Measurements from ENCODE around the gene ARRB1.

Gene ARRB1

GRCh38 chr11:75315439-75315805 is 36.0 kb downstream of the ARRB1 start:
- H4K20me1 ChIP-seq (ENCODE audit: insufficient read depth, low read length) = no peaks in the 10 kb centered on the region
- no peak overlapping the region for H3K4me3 ChIP-seq (ENCODE audit: low read length)
- H3K9ac ChIP-seq (ENCODE audit: low read length) = no peak overlapping the region
- H3K9me3 ChIP-seq (ENCODE audit: insufficient read depth, low read length) = no peaks in the 10 kb centered on the region
- no peak overlapping the region for H3K4me2 ChIP-seq (ENCODE audit: low read length)
- H3K36me3 ChIP-seq (replicated peaks; ENCODE audit: low read depth, low read length) = no peaks in the 10 kb centered on the region
- H2AFZ ChIP-seq (ENCODE audit: low read depth, low read length) = no peak overlapping the region
- no peak overlapping the region for H3K27ac ChIP-seq (ENCODE audit: low read length)
- H3K4me1 ChIP-seq (ENCODE audit: low read length) = no peaks in the 10 kb centered on the region
- no peaks in the 10 kb centered on the region for H3K79me2 ChIP-seq (ENCODE audit: low read length)
- TF ChIP-seq CTCF (IDR thresholded peaks at IDR 0.05; ENCODE audit: low read depth, low read length) = no peak
- TF ChIP-seq EZH2phosphoT487 (IDR thresholded peaks at IDR 0.05; ENCODE audit: low read depth) = no peak
- no peaks in the 10 kb centered on the region for H3K27me3 ChIP-seq (ENCODE audit: low read depth, low read length)

- Histone ChIP-seq H3K4me3 (ENCODE audit: low read length) (no peak overlapping the region), H3K36me3 (replicated peaks; ENCODE audit: low read depth, low read length) (no peaks in the 10 kb centered on the region), H3K27me3 (ENCODE audit: low read depth, low read length) (no peaks in the 10 kb centered on the region), H3K27ac (ENCODE audit: low read length) (no peak overlapping the region), H3K4me1 (ENCODE audit: low read length) (no peaks in the 10 kb centered on the region), H2AFZ (ENCODE audit: low read depth, low read length) (no peak overlapping the region), H3K4me2 (ENCODE audit: low read length) (no peak overlapping the region), H3K79me2 (ENCODE audit: low read length) (no peaks in the 10 kb centered on the region), H3K9me3 (ENCODE audit: insufficient read depth, low read length) (no peaks in the 10 kb centered on the region), H3K9ac (ENCODE audit: low read length) (no peak overlapping the region), H4K20me1 (ENCODE audit: insufficient read depth, low read length) (no peaks in the 10 kb centered on the region)
- TF ChIP-seq EZH2phosphoT487 (IDR thresholded peaks at IDR 0.05; ENCODE audit: low read depth) (no peak), CTCF (IDR thresholded peaks at IDR 0.05; ENCODE audit: low read depth, low read length) (no peak)
Observed at GRCh38 chr11:75314771-75315438, 36.6 kb downstream of the ARRB1 start.

- Histone ChIP-seq H3K4me1 (ENCODE audit: low read length) (no peaks in the 10 kb centered on the region), H3K4me2 (ENCODE audit: low read length) (no peak overlapping the region), H3K9ac (ENCODE audit: low read length) (no peak overlapping the region), H3K27ac (ENCODE audit: low read length) (no peak overlapping the region), H2AFZ (ENCODE audit: low read depth, low read length) (no peak overlapping the region), H3K9me3 (ENCODE audit: insufficient read depth, low read length) (no peaks in the 10 kb centered on the region), H3K79me2 (ENCODE audit: low read length) (no peaks in the 10 kb centered on the region), H3K36me3 (replicated peaks; ENCODE audit: low read depth, low read length) (no peaks in the 10 kb centered on the region), H4K20me1 (ENCODE audit: insufficient read depth, low read length) (no peaks in the 10 kb centered on the region), H3K4me3 (ENCODE audit: low read length) (no peak overlapping the region), H3K27me3 (ENCODE audit: low read depth, low read length) (no peaks in the 10 kb centered on the region)
- TF ChIP-seq CTCF (IDR thresholded peaks at IDR 0.05; ENCODE audit: low read depth, low read length) = no peak
Observed at GRCh38 chr11:75313513-75314272, 37.8 kb downstream of the ARRB1 start.

- no peaks in the 10 kb centered on the region for H3K27me3 ChIP-seq (ENCODE audit: low read depth, low read length)
- H3K4me2 ChIP-seq (ENCODE audit: low read length) = no peak overlapping the region
- no peak overlapping the region for H2AFZ ChIP-seq (ENCODE audit: low read depth, low read length)
Observed at GRCh38 chr11:75312346-75312745, 39.1 kb downstream of the ARRB1 start.

More at GRCh38 chr11:75312346-75312745, 39.1 kb downstream of the ARRB1 start:
- TF ChIP-seq EZH2phosphoT487 (IDR thresholded peaks at IDR 0.05; ENCODE audit: low read depth) = no peak
- TF ChIP-seq CTCF (IDR thresholded peaks at IDR 0.05; ENCODE audit: low read depth, low read length) = no peak
- Histone ChIP-seq H3K9me3 (ENCODE audit: insufficient read depth, low read length) (no peaks in the 10 kb centered on the region), H3K4me3 (ENCODE audit: low read length) (no peak overlapping the region), H3K79me2 (ENCODE audit: low read length) (no peaks in the 10 kb centered on the region), H3K36me3 (replicated peaks; ENCODE audit: low read depth, low read length) (no peaks in the 10 kb centered on the region), H4K20me1 (ENCODE audit: insufficient read depth, low read length) (no peaks in the 10 kb centered on the region), H3K4me1 (ENCODE audit: low read length) (no peaks in the 10 kb centered on the region), H3K9ac (ENCODE audit: low read length) (no peak overlapping the region), H3K27ac (ENCODE audit: low read length) (no peak overlapping the region)

Measured in OCI-LY3 (cell line).